G401 (cell line): Measurements from ENCODE around the gene RSPO1. TPM values are rescaled to one million over a fixed set of nuclear protein-coding genes. Genes with fewer than 3 reads are reported as not detected.

Source experiments
- DNase-seq: peaks from one replicate; pipeline ENCODE4 v3.0.0-alpha.2; 2015; ENCODE audit warnings: low spot score
- in situ Hi-C: cut with HindIII; loops from 2 replicates; pipeline ENCODE4 v1.10.0; 2016; ENCODE audit warnings: low sequenced_read_pairs, mixed read lengths
- total RNA-seq: library from RNA; depleted of rRNA; stranded (reverse); fragments of >200 nt; shearing (Covaris generic); gene quantifications from 2 replicates; pipeline ENCODE4 v1.2.3, GENCODE V29; 2014

Gene RSPO1
- total RNA-seq, 1 experiment from 2014 or later = 0.07 TPM

DNA sequence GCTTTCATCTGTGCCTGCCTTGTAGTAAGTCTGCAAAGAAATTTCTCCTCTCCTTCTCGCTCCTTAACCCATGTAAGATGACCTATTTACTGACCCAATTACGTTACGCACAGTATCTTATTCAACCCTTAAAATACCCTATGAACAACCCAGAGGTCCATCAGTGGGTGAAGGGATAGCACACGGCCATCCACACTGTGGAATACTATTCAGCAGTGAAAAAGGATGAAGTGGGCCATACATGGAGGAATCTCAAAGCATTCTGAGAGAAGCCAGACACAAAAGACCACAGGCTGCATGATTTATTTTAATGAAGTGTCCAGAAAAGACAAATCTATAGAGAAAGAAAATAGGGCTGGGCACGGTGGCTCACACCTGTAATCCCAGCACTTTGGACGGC, 23.8 kb upstream of the RSPO1 start:
- no peak for DNase-seq
- in situ Hi-C loops = no loop called here

DNA sequence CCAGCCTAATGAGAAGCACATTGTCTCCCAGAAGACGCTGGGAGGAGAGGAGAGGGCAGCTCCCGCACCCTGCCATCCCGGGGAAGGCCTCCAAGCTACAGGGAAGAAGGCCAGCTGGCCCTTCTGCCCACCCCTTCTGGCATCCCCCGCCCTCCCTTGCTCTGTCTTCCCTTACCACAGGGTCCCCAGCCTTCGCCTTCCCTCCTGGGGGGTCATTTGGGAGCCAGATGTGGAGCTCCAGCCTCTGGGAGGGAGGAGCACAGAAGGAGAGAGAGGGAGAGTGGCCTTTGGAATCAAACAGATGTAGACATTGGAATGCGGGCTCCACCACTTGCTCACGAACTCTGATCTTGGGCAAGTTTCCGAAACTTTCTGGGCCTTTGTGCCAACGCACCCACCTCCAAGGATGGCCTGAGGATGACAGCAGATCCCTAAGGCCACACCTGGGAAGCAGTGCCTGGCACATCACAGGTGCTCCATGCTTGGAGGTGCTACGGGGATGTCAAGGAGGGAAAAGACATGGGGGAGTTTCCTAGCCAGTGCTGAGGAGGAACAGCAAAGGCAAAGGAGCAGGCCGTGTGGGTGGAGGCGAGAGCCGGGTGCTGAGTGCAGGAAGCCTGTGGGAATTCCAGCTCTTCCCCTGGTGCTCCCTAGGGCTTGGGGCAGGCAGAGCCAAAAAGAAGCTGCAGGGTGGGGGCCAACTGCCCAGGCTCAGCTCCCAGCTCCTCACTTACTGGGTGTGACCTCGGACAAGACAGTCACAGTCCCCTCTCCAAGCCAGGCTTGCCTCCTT, 23.1 kb upstream of the RSPO1 start:
- no peak for DNase-seq
- in situ Hi-C loops = no loop called here

- no peak for DNase-seq
- in situ Hi-C loops = no loop called here
Measured at GRCh38 chr1:37656881-37657280, 22.2 kb upstream of the RSPO1 start.

DNA sequence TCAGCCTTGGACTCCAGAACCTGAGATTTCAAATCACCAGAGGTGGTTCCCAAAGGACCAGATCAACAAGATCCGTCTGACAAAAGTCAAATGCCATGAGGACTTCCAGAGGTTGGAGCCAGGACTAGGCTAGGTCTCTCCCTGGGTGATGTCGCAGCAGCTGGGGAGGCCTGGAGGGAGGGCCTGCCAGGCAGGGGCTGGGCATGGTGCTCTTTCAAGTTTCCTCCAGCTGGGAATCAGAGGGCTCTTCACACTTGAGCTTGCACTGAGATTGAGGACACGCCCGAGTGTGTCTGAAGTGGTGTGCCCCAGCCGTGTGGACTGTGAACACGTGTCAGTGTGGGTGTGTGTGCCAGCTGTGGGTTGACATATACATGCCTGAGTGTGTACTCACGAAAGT, 21.3 kb upstream of the RSPO1 start:
- no peak for DNase-seq
- in situ Hi-C loops = no loop called here

DNA sequence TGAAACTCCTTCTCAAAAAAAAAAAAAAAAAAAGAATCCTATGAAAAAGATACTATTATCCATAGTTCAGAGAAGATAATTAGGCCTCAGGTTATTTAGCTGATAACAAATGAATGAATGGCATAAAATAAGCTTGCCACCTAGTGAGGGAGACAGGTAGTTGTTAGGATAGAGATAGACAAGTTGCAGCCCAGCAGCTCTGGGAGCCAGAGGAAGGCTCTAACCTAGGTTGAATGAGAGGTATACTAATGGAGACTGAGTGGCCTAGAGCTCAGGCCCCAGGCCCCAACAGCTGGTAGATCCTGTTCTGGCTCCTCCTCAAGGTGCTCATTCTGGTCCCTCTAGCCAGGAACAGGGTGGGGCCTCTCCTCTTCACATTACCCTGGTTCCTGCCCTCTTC, 20.6 kb upstream of the RSPO1 start:
- DNase-seq = no peak
- in situ Hi-C loops = no loop called here

- in situ Hi-C loops = no loop called here
- DNase-seq = no peak
Measured at GRCh38 chr1:37653906-37654305, 19.2 kb upstream of the RSPO1 start.

GRCh38 chr1:37652976-37653375, 18.3 kb upstream of the RSPO1 start:
- in situ Hi-C loops = no loop called here
- DNase-seq = no peak

DNA sequence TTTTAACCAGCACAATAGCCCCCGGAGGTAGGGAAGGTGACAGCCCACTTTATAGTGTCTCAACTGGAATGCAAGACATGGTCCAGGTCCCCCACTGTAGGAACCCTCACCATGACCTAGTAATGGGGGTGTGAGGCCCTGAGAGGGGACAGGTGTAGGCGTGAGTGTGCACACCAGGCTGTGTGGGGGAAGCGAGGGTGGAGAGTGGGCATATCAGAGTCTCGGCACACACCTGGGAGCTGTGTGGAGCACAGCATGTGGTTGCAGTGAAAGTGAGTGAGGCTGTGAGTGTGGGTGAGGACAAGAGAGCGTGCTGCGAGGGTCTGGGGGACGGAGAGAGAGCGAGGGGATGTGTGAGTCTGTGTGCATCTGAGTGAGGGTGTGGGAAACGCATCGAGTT, 17.1 kb upstream of the RSPO1 start:
- in situ Hi-C loops = no loop called here
- DNase-seq = no peak

- in situ Hi-C loops = no loop called here
- DNase-seq = no peak
Measured at GRCh38 chr1:37650721-37651120, 16.0 kb upstream of the RSPO1 start.

DNA sequence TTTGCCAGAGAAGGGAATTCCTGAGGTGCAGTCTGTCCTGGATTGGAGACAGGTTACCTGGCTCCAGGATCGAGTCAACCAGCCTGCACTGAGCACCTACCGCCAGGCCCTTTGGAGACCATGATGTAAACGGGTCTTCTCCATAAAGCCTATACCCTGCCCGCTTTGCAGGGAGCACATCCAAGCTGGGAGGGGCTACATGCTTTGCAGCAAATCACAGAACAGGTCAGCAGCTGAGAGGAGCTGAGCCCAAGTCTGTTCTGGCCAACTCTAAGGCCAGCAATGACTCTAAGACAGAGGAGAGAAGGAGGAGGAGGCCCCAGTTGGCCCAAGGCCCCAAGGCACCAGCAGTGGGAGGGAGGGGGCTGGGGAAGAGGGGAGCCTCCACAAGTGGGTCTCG, 15.5 kb upstream of the RSPO1 start:
- DNase-seq = no peak

GRCh38 chr1:37647281-37647680, 12.6 kb upstream of the RSPO1 start:
- DNase-seq = no peak
- in situ Hi-C loops = no loop called here

More for the DNA sequence above, 15.5 kb upstream of the RSPO1 start:
- in situ Hi-C loops = no loop called here

DNA sequence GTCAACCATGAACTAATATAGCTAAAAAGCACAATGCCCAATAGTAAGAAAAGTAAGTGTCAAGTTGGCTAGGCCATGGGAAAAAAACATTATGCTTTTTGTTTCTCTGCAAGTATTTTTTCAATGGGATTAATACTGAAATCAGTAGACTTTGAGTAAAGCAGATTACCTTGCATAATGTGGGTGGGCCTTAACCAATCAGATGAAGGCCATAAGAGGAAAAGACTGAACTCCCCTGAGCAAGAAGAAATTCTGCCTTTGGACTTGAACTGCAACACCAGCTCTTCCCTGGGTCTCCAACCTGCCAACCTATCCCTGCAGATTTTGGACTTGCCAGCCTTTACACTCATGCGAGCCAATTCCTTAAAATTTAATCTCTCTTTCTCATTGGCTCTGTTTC, 6.4 kb upstream of the RSPO1 start:
- in situ Hi-C loops = no loop called here

DNA sequence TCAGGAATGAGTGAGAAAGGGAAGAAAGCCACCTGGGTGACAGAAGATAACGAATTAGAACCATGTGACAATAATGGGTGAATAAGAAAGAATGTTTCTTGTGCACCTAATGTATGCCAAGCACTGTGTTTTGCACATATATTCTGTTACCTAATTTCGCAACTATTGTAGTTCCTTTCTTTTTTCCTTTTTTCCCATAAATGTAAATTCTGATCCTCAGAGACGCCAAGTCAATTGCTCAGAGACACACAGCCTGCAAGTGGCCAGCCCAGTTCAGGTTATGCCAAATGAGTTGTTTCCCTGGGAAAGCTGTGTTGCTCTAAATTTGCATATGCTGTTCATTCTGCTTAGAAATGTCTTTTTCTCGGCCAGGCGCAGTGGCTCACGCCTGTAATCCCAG, 1.7 kb upstream of the RSPO1 start:
- in situ Hi-C loops = no loop called here
- DNase-seq = no peak

More for the DNA sequence above, 6.4 kb upstream of the RSPO1 start:
- DNase-seq = no peak

- DNase-seq = no peak
- in situ Hi-C loops = no loop called here
Measured at GRCh38 chr1:37634992-37635902, 555 bp upstream of the RSPO1 start.

GRCh38 chr1:37633938-37634243, 801 bp downstream of the RSPO1 start:
- no peak for DNase-seq
- in situ Hi-C loops = no loop called here

DNA sequence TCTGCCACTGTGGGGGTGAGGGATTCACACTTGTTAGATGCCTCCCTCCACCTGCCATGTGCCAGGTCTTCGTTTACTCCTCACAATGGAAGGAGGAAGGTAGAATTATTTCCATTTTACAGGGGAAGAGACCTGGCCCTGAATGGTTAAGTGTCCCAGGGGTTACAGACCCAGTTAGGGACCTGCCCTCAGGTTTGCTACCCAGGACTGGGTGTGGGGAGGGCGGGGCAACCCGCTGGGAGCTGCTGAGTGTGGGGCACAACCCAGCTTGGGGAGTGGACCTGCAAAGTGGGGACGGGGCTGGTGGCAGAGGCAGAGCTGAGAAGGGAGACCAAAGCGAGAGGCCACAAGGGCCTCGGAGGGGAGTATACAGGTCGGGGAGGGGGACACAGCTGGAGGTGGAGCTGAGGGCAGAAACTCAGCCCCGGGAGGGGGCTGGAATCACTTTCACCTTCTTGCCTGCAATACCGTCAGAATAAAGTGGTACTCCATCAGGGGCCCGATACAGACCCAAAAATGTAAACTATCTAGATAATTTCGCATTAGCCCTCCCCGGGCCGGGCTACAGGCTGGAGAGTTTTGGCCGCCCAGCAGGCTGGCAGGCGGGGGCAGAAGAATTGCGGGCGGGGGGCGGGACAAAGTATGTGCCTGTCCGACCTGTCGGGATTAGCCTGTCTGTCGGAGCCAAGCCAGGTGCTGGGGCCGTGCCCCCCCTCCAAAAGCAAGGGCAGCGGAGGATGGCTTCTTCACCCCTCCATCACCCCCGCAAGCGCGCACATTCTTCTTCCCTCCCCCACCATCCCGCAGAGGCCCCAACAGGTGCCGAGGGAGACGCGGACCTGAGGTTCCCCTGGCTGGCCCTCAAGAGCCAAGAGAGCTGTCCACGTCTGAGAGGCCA, 1.4 kb downstream of the RSPO1 start:
- in situ Hi-C loops = no loop called here
- DNase-seq = no peak

DNA sequence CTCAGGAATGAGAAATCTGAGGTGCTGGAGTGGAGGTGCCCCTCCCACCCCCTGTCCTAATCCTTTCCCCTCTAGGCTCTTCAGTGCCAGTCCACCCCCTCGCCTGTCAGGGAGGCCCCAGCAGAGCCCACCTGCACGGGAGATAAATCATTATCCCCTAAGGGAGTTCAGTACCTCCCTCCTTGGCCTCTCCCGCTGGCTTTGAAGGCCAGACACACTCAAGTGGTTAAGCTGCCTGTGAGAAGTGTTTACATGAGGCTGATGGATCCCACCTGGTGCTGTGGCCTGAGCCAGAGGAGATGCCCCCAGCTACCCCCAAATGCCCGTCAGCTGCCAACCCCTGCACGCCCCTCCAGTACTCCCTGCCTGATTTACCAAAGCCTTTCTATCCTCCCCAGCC, 3.7 kb downstream of the RSPO1 start:
- in situ Hi-C loops = no loop called here
- DNase-seq = no peak

GRCh38 chr1:37630426-37631028, 4.2 kb downstream of the RSPO1 start:
- in situ Hi-C loops = no loop called here
- no peak for DNase-seq

DNA sequence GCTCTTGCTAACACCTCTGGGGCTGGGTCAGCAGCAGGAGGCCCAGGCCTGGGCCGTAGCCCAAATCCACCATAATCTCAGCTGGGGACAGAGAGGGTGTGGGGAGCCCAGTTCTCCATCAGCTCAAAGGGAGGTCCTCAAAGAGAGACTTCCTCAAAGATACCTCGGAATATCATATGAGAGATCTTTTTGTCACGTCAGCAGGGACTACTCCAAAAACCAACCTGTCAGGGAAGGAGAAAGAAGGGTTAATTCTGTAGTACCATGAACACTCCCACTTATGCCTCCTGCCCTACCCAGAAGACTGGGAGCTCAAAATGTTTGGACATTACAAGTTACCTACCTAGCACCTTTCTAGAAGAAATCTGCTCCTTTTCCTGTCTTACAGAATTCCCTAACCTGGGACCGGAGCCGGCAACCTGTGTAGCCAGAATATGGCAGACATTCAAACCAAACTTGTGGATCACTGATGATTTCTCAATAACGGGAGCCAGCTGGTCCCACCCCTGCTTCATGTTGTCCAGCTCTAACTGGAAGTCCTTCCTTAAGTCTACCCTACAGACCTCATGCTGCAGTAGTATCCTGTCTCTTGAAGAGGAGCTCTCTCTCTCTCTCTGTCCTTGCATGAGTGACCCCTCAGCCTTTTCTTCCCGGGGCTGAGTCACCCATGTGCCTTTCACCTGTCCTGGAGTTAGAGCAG, 4.8 kb downstream of the RSPO1 start:
- DNase-seq = no peak
- in situ Hi-C loops = no loop called here
